ENCODE results near the gene OCA2.

The OCA2 gene

DNA sequence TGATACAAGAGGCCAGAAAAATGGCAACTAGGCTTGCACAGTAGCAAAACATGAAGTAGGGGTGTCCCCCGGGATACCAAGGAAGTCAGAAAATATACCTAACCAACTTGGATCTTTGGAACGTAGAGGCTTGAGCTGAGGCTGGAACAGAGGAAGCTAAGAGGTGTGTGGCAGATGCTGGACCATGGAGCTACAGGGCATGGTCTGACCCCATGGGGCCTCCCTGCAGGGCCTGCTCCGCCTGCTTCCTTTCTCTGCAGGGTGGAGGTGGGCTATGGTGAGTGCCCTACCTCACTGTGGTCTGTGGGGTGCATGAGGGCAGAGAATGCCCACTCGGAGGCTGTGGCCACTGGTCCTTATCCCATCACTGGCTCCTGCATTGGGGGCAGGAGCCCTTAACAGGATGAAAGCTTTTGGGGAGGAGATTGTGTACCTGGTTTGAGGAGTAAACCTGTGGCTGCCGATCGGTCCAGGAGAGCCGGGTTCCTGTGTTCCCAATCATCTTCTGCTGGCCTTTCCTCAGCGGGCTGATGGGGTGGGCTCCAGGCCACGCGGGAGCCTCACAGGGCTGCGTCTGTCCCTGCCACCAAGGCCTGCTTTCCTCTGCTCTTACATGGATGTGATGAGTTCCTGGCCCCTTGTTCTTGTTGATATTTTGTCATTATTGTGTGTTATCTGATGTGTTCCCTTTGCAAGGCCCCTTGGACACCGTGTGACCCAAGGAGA lies 96.8 kb downstream of the OCA2 start:
- DNase-seq (ENCODE audit: low read depth, low spot score) = no peak
- TF ChIP-seq, protein P1, sequence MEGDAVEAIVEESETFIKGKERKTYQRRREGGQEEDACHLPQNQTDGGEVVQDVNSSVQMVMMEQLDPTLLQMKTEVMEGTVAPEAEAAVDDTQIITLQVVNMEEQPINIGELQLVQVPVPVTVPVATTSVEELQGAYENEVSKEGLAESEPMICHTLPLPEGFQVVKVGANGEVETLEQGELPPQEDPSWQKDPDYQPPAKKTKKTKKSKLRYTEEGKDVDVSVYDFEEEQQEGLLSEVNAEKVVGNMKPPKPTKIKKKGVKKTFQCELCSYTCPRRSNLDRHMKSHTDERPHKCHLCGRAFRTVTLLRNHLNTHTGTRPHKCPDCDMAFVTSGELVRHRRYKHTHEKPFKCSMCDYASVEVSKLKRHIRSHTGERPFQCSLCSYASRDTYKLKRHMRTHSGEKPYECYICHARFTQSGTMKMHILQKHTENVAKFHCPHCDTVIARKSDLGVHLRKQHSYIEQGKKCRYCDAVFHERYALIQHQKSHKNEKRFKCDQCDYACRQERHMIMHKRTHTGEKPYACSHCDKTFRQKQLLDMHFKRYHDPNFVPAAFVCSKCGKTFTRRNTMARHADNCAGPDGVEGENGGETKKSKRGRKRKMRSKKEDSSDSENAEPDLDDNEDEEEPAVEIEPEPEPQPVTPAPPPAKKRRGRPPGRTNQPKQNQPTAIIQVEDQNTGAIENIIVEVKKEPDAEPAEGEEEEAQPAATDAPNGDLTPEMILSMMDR (IDR thresholded peaks at IDR 0.05; ENCODE audit: low read depth, low read length) = no peak
- in situ Hi-C loops (cut with HindIII; ENCODE audit: low sequenced_read_pairs) = no loop called here
- H3K4me3 ChIP-seq (ENCODE audit: low read depth, low read length) = no peak overlapping the region

DNA sequence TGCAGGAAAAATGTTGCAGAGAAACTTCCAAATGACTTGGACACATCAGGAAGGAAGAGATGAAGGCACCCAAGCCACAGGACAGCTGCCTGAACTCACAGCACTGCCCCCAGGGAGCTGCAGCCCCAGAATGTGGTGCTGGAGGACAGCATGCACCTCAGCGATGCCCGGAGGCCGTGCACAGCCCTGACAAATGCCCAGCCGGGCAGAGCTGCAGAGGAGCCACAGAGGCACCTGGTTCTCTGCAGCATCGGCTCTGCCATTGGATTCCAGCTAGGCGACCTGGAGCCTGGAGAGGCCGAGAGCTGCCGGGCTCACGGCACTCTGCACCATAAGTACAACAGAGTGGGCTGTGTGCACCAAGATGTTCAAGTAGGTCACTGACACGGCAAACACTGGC lies 97.5 kb downstream of the OCA2 start:
- no peak overlapping the region for H3K4me3 ChIP-seq (ENCODE audit: low read depth, low read length)
- TF ChIP-seq, protein P1 (IDR thresholded peaks at IDR 0.05; ENCODE audit: low read depth, low read length) = no peak
- no peak for DNase-seq (ENCODE audit: low read depth, low spot score)
- in situ Hi-C loops (cut with HindIII; ENCODE audit: low sequenced_read_pairs) = no loop called here

GRCh38 chr15:27993996-27994780 lies 104.9 kb downstream of the OCA2 start:
- H3K4me3 ChIP-seq (ENCODE audit: low read depth, low read length) = no peak overlapping the region
- TF ChIP-seq, protein P1 (IDR thresholded peaks at IDR 0.05; ENCODE audit: low read depth, low read length) = no peak
- in situ Hi-C loops (cut with HindIII; ENCODE audit: low sequenced_read_pairs) = no loop called here
- no peak for DNase-seq (ENCODE audit: low read depth, low spot score)

- TF ChIP-seq, protein P1 (IDR thresholded peaks at IDR 0.05; ENCODE audit: low read depth, low read length) = no peak
- in situ Hi-C loops (cut with HindIII; ENCODE audit: low sequenced_read_pairs) = no loop called here
- DNase-seq (ENCODE audit: low read depth, low spot score) = no peak
- H3K4me3 ChIP-seq (ENCODE audit: low read depth, low read length) = no peak overlapping the region
Measured at GRCh38 chr15:27993544-27993943, 105.6 kb downstream of the OCA2 start.

DNA sequence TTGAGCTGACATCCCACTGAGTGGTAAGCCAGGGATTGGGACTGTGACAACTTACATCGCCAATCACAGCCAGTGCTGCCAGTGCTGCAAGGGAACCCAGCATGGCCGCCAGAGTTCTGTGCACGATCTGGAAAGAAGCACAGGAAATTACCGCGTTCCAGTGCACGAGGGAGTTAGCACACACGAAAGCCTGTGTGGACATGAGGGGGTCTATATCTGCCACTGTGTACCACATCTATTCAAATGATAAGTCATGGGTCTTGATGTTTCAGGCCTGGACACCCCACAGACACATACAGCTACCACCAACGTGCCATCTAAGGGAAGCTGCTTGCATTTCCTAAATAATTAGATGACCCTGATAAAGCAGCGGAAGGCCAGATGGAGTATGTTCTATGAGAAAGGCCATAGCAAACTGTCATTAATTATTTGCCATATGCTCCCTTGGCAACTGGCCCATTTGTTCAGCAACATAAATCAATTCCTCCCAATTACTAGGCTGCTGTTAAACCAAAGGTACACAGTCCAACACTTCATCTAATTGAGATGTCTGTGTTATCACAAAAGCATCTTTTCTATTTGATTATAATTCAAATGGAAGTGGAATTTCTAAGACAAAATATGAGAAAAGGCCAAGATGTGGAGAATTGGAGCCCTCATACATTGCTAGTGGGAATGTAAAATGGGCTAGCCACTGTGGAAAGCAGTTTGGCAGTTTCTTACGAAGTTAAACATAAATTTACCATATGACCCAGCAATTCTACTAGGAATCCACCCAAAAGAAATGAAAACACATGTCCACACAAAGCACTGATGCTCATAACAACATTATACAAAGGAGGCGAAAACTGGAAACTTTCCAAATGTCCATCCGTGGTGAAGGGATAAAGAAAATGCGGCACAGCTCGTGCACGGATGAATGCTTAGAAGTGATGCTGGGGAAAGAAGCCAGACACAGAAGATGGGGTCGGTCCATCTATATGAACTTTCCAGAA lies 108.3 kb downstream of the OCA2 start:
- DNase-seq (ENCODE audit: low read depth, low spot score) = no peak
- in situ Hi-C loops (cut with HindIII; ENCODE audit: low sequenced_read_pairs) = no loop called here
- TF ChIP-seq, protein P1 (IDR thresholded peaks at IDR 0.05; ENCODE audit: low read depth, low read length) = no peak
- no peak overlapping the region for H3K4me3 ChIP-seq (ENCODE audit: low read depth, low read length)

DNA sequence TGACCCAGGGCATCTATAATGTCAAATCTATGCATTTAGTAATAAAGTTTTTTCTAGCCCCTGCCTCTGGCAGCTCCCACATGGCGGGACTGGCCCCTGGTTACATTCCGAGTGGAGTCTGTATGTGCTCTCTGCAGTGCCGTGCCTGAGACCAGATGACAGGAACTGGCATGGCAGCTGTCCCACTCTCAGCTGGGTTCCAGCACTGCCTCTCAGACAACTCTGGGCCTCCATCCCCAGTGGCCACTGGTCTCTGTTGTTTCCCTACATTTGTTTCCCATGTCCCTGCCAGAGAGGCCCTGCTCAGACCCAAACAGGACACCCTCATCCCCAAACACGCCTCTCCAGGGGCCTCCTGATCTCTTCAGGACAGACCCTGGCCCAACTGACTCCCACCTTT lies 109.3 kb downstream of the OCA2 start:
- TF ChIP-seq, protein P1 (IDR thresholded peaks at IDR 0.05; ENCODE audit: low read depth, low read length) = no peak
- DNase-seq (ENCODE audit: low read depth, low spot score) = no peak
- H3K4me3 ChIP-seq (ENCODE audit: low read depth, low read length) = no peak overlapping the region
- in situ Hi-C loops (cut with HindIII; ENCODE audit: low sequenced_read_pairs) = no loop called here
